Stimulated activated CD4-positive, alpha-beta T cell treated with anti-CD3 and anti-CD28 coated beads, Interleukin-2, amount 100 ng/mL, for 24 hours (primary cell): ENCODE measurements around the gene PPP2R5B.

ENCODE experiments used
- DNase-seq, 2 donors: peaks; one replicate each; pipeline ENCODE4 v3.0.0-alpha.2; 2020

Gene PPP2R5B

DNA sequence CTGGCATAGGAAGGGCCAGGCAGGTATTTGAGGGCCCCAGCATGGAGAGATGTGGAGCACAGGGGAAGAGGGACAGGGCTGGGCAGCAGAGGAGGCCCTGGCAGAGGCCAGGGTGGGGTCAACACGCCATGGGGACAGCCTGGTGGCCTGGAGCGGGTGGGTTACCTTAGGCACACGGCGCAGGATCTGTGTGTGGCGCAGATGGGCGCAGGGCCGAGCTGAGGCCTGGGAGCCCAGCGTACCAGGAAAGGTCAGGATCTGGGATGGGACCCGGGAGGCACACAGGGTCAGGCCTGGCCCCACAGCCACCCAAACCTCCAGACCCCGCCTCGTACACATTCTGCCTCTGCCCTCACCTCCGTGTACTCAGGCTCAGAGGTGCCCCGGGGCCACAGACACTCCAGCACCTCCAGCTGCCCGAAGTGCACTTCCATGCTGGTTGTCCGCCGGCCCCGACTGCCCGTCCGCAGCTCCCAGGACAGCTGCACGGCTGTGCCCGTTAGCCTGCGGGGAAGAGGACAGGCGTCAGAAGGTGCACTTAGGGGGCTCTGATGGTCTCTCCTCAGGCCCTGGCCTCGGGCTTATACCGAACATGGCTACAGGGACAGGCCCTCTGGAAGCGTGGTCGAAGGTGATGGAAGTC lies 13.9 kb upstream of the PPP2R5B start:
- no peak for DNase-seq

GRCh38 chr11:64911142-64911541 lies 13.3 kb upstream of the PPP2R5B start:
- no peak for DNase-seq

GRCh38 chr11:64911689-64912088 lies 12.8 kb upstream of the PPP2R5B start:
- DNase-seq, result no peak

DNA sequence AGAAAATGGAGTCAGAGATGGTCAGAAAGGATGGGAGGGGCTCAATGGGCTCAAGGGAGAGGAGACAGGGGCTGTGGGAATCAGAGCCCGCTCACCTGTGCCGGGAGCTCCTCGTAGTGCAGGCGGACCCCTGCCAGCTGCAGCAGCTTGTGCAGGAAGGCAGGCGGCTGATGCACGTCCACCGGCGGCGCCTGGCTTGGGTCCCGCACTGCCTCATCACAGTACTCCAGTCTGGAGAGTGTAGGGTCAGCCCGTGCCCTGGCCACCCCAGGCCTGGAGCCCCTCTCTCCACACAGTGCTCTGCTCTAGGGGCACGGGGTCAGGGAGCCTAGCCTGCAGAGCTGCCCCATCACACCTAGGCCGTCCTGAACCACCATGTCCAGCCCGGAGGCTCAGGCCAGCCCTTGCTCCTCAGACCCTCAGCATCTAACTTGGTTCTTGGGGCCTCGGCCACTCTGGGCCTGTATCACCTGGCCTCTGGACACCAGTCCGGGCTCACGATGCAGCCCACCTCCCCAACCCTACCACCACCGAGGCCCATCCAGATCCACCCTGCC lies 11.2 kb upstream of the PPP2R5B start:
- DNase-seq, result no peak

DNA sequence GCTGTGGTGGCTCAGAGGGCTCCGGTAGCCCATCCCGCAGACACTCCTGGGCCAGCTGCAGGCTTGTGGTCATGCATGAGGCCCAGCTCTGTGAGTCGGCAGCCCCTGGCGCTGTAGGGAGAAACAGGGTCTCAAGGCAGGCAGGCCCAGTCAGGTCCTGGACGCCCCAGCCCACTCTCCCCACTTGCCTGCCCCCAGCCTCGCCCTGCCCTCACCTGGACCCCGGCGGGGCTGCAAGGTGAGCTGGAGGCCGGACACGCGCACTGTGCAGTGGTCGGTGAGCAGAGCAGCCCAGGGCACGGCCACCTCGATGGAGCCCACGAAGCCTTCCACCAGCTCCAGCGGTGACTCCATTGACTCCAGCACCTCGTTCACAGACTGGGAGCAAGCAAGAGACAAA lies 10.4 kb upstream of the PPP2R5B start:
- no peak for DNase-seq

- DNase-seq, result no peak
Observed at GRCh38 chr11:64915376-64915887, 9.1 kb upstream of the PPP2R5B start.

- peak; percentile 24 to 41 for DNase-seq
Observed at GRCh38 chr11:64916040-64916774, 8.3 kb upstream of the PPP2R5B start.

DNA sequence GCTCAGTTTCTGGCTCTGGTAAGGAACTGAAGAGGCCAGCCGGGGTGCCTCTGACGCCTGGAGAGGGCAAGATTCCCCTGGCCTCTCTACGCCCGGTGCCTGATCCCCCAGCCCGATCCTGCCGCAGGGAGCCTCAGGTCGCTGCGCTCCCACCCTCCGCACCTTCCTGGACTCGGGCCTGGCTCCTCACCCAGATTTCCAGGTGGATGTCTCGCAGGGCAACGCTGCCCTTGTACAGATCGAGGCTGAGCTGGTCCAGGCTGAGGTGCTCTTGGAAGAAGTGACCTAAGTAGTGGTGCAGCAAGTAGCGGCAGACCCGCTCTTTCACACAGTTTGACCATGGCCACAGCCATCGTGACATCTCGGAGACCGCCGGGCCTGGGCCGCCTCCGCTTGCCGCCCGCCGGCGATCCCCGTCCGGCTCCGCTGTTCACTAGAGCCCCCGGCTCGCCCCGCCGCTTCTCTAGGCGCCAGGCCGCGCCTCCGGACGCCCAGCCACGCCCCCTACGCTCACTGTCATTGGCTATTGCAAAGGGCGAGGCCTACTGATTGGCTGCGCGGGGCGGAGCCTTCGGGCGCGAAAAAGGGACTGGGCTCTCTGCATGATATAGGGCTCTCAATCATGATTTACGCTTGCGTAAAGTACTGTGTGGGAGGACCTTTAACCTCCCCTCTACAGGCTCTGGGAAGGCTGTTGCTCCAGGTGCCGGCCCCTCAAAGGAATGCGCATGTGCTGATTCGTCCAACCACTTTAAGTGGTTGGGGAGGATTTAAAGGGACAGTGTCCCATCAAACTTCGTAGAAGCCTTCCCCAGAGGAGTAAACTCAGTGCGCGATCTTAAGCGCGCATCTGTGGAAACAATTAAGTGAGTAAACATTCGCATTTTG lies 7.5 kb upstream of the PPP2R5B start, which contains the start of gene ATG2A:
Gene ATG2A (minus strand): TSS at position 435 of the 888 bp plus-strand sequence. CDS start 74 bp downstream, at position 361.
- peak; percentile 99 for DNase-seq

GRCh38 chr11:64917663-64917995 lies 6.9 kb upstream of the PPP2R5B start:
- DNase-seq, result no peak

DNA sequence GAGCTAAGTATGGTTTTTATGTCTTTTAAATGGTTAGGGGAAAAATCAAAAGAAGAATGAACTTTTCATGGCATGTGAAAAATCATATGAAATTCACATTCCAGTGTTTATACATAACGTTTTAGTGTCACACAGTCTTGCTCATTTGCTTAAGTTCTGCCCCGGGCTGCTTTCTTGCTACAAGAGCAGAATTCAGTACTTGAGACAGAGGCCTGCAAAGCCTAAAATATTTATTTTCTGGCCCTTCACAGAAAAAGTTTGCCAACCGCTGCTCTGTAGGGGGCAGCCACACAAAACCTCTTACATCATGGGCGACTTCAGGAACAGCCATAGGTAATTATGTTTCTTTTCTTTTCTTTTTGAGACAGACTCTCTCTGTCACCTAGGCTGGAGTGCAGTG lies 6.5 kb upstream of the PPP2R5B start:
- no peak for DNase-seq

DNA sequence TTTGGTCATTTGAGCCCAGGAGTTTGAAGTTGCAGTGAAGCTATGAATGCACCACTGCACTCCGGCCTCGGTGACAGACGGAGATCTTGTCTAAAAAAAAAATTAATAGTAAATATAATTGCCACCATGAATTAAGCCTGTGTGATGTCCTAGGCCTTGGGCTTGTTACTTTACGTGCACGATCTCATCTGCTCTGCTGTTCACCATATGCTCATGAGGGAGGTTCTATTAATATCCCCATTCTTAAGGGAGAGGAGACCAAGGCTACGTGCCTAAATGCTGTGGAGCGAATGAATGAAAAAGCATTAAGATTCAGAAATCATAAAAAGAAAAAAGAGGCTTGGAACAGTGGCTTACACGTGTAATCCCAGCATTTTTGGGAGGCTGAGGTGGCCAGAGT lies 4.9 kb upstream of the PPP2R5B start:
- DNase-seq, result no peak

GRCh38 chr11:64920124-64920523 lies 4.4 kb upstream of the PPP2R5B start:
- DNase-seq, result no peak

- DNase-seq, result no peak
Observed at GRCh38 chr11:64921384-64921783, 3.1 kb upstream of the PPP2R5B start.

GRCh38 chr11:64923151-64923661 lies 1.3 kb upstream of the PPP2R5B start:
- no peak for DNase-seq

GRCh38 chr11:64924910-64925284 lies 408 bp downstream of the PPP2R5B start:
- no peak for DNase-seq

DNA sequence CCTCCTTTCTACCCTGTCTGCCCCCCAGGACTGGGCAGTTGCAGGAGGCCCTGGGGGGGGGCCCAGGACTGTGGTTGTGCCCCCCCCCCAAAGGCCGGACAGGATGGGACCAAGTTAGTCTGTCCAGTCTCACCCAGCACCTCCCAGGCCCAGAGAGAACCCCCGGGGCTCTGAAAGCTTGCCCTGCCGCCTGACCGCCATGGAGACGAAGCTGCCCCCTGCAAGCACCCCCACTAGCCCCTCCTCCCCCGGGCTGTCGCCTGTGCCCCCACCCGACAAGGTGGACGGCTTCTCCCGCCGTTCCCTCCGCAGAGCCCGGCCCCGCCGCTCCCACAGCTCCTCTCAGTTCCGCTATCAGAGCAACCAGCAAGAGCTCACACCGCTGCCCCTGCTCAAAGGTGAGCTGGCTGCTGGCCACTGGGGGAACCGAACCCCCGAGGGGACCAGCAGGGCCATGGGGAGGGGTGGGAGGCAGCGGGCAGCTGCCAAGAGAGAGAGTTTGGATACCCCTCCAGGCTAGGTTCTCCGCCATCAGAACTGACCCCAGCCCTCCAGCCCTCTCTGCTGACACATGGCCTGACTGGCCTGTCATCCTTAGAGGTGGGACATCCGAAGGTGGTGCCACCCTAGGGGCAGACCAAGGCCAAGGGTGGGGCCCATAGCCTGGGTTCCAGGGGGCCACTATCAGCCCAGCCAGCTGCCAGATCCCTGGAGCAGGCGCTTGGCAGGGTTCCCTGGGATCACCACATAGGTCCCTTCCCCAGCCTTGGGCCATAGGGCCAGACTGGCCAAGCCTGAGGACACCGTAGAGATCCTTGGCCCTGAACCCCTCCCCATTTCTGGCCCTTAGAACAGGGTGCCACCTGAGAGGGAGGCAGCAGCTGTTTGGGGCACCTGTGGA lies 1.3 kb downstream of the PPP2R5B start:
- no peak for DNase-seq

- DNase-seq, result no peak
Observed at GRCh38 chr11:64926689-64927088, 2.2 kb downstream of the PPP2R5B start.

GRCh38 chr11:64928957-64929356 lies 4.5 kb downstream of the PPP2R5B start:
- DNase-seq, result no peak

DNA sequence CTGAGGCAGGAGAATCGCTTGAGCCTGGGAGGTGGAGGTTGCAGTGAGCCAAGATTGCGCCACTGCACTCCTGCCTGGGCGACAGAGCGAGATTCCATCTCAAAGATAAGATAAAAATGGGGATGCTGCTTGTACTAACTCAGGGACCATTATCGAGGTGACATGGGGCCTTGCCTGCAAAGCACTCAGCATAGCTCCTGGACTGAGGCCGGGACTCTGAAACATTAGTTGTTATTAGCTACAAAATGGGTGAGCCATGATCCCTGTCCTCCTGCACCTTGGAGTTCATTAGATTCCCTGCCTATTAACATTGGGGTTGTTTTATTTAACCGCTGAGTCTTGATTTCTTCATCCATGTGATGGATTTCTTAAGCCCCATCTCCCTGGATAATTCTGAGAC lies 5.1 kb downstream of the PPP2R5B start:
- DNase-seq, result no peak

DNA sequence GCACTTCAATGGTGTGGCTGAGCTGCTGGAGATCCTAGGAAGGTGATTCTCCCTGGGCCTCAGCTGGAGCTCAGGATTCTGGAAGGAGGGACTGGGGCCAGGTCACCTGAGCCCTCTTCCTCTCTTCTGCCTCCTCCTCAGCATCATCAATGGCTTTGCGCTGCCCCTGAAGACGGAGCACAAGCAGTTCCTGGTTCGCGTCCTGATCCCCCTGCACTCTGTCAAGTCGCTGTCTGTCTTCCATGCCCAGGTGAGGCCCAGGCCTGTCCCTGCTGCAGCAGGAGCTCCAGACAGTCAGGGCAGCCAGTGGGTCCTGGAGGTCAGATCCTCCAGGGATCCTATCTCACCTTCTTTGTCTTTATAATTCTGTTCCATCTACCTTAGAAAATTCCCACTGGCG lies 5.9 kb downstream of the PPP2R5B start:
- DNase-seq, result no peak

DNA sequence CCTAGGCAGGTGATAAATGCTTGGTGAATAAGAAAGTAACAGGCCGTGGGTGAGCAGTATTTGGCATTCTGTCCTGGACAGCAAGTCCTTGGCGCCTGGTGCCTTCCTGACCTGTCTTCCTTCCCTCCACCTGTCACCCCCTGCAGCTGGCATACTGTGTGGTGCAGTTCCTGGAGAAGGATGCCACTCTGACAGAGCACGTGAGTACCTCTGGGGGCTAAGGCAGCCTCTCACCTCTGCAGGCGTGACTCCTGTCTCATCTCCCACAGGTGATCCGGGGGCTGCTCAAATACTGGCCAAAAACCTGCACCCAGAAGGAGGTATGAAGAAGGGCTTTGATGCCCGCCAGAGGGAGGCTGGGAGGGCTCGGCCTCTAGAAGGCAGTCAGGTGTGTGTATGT lies 6.8 kb downstream of the PPP2R5B start:
- DNase-seq, result no peak

GRCh38 chr11:64932324-64932723 lies 7.8 kb downstream of the PPP2R5B start:
- DNase-seq, result no peak
